ENCODE data around the gene SLC16A10. TPM values are rescaled to one million over a fixed set of nuclear protein-coding genes. Genes with fewer than 3 reads are reported as not detected.

The SLC16A10 gene
- total and polyA plus RNA-seq, 2 of the 8 experiments (the other 6 are each of a cell fraction or from before 2014, with no cell fraction given): 18.6 to 23.2 TPM

DNA sequence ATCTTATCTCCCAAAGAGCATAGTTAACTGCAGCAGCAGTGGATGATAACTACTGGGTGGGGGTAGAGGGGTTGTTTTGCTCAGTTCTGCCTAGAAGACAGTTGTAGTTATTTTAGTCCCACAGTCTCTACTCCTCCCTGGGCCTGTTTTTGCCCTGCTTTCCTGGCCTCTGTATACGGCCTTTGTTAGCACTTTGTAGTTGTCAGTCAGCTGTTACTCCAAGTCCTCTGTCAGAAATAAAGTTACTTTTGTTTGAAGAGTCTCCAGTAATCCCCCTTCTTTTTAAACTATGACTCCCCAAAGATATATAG lies 113.9 kb downstream of the SLC16A10 start (continued):
- TF ChIP-seq, protein P1, sequence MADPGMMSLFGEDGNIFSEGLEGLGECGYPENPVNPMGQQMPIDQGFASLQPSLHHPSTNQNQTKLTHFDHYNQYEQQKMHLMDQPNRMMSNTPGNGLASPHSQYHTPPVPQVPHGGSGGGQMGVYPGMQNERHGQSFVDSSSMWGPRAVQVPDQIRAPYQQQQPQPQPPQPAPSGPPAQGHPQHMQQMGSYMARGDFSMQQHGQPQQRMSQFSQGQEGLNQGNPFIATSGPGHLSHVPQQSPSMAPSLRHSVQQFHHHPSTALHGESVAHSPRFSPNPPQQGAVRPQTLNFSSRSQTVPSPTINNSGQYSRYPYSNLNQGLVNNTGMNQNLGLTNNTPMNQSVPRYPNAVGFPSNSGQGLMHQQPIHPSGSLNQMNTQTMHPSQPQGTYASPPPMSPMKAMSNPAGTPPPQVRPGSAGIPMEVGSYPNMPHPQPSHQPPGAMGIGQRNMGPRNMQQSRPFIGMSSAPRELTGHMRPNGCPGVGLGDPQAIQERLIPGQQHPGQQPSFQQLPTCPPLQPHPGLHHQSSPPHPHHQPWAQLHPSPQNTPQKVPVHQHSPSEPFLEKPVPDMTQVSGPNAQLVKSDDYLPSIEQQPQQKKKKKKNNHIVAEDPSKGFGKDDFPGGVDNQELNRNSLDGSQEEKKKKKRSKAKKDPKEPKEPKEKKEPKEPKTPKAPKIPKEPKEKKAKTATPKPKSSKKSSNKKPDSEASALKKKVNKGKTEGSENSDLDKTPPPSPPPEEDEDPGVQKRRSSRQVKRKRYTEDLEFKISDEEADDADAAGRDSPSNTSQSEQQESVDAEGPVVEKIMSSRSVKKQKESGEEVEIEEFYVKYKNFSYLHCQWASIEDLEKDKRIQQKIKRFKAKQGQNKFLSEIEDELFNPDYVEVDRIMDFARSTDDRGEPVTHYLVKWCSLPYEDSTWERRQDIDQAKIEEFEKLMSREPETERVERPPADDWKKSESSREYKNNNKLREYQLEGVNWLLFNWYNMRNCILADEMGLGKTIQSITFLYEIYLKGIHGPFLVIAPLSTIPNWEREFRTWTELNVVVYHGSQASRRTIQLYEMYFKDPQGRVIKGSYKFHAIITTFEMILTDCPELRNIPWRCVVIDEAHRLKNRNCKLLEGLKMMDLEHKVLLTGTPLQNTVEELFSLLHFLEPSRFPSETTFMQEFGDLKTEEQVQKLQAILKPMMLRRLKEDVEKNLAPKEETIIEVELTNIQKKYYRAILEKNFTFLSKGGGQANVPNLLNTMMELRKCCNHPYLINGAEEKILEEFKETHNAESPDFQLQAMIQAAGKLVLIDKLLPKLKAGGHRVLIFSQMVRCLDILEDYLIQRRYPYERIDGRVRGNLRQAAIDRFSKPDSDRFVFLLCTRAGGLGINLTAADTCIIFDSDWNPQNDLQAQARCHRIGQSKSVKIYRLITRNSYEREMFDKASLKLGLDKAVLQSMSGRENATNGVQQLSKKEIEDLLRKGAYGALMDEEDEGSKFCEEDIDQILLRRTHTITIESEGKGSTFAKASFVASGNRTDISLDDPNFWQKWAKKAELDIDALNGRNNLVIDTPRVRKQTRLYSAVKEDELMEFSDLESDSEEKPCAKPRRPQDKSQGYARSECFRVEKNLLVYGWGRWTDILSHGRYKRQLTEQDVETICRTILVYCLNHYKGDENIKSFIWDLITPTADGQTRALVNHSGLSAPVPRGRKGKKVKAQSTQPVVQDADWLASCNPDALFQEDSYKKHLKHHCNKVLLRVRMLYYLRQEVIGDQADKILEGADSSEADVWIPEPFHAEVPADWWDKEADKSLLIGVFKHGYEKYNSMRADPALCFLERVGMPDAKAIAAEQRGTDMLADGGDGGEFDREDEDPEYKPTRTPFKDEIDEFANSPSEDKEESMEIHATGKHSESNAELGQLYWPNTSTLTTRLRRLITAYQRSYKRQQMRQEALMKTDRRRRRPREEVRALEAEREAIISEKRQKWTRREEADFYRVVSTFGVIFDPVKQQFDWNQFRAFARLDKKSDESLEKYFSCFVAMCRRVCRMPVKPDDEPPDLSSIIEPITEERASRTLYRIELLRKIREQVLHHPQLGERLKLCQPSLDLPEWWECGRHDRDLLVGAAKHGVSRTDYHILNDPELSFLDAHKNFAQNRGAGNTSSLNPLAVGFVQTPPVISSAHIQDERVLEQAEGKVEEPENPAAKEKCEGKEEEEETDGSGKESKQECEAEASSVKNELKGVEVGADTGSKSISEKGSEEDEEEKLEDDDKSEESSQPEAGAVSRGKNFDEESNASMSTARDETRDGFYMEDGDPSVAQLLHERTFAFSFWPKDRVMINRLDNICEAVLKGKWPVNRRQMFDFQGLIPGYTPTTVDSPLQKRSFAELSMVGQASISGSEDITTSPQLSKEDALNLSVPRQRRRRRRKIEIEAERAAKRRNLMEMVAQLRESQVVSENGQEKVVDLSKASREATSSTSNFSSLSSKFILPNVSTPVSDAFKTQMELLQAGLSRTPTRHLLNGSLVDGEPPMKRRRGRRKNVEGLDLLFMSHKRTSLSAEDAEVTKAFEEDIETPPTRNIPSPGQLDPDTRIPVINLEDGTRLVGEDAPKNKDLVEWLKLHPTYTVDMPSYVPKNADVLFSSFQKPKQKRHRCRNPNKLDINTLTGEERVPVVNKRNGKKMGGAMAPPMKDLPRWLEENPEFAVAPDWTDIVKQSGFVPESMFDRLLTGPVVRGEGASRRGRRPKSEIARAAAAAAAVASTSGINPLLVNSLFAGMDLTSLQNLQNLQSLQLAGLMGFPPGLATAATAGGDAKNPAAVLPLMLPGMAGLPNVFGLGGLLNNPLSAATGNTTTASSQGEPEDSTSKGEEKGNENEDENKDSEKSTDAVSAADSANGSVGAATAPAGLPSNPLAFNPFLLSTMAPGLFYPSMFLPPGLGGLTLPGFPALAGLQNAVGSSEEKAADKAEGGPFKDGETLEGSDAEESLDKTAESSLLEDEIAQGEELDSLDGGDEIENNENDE (IDR thresholded peaks at IDR 0.05; ENCODE audit: insufficient replicate concordance, low read length): no peak
- TF ChIP-seq BACH1 (IDR thresholded peaks at IDR 0.05; ENCODE audit: low read length) (no peak), ASH2L (IDR thresholded peaks at IDR 0.05; ENCODE audit: low read length) (no peak)
